ENCODE measurements around the gene ZRANB1.

ZRANB1 gene

DNA sequence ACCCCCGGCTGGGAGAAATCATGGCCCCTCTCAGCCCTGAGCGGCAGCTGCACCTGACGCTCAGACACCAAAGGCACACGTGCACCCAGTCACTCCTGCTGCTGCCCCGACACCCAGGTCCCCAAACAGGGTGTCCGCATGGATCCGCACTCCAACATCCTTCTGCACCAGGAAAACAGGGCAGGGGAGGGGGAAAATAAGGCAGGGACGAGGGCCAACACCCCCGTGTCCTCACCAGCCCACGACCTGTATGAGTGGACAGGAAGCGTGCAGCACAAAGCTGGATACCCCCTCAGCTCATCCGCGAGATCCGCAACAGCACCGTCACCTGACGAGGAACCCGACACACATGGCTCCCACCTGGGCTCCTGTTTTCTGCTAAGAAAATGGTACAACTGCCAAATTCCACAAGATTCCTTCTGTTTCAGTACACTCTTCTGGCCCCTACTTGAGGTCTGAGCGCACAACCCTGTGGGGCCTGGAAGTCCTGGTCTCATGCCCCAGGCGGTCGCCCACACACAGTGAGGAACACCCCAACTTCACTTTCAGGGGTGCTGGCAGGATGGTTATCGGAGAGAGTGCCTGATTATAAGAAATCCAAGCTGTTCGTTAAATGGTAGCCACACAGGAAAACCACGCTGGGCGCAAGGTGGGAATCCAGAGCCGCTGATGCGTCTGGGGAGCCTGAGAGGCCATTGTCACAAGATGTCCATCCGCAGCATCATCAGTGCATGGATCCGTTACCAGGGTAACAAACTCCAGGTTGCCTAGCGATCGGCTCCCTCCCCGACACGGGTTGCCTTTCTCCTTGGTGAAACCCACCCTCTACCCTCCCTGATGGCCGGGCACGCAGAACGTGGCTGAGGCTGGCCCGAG, 63.6 kb downstream of the ZRANB1 start:
- peak; percentile 69 for DNase-seq (ENCODE audit: low spot score)
- TF ChIP-seq CTCF (IDR thresholded peaks at IDR 0.05), result no peak
- Histone ChIP-seq H3K4me3 (no peak overlapping the region), H3K27ac (peak overlapping the region in 1 of 2 donors; percentile 72)

GRCh38 chr10:125006188-125006680, 64.3 kb downstream of the ZRANB1 start:
- Histone ChIP-seq H3K4me3 (no peak overlapping the region), H3K27ac (peak overlapping the region; percentile 36 to 72)
- TF ChIP-seq CTCF (IDR thresholded peaks at IDR 0.05), result no peak
- DNase-seq (ENCODE audit: low spot score), result peak; percentile 33

DNA sequence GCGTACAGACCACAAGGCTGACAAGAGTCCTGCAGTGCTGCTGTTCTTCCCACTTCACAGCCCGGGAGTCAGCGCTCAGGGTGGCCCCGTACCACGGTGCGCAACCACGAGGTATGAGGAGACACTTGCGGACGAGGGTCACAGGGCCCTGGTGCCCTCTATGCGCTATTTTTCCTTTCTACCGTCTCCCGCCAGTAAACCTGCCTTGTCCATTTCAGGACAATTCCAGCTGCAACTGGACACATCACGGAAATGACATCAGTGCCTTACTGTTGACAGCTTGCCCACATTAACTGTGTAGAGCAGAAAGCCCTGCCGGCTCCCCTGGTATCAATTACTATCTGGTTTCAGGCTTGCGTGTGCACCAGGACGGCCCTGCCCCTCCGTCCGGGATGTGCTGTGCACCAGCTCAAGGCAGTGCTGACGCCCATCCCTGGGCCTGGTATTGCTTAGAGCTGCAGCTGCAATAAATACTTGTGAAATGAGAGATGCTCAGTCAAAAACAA, 65.1 kb downstream of the ZRANB1 start:
- Histone ChIP-seq H3K4me3 (no peak overlapping the region), H3K27ac (peak overlapping the region; percentile 36 to 72)
- peak; percentile 72 for DNase-seq (ENCODE audit: low spot score)
- no peak for TF ChIP-seq CTCF (IDR thresholded peaks at IDR 0.05)

DNA sequence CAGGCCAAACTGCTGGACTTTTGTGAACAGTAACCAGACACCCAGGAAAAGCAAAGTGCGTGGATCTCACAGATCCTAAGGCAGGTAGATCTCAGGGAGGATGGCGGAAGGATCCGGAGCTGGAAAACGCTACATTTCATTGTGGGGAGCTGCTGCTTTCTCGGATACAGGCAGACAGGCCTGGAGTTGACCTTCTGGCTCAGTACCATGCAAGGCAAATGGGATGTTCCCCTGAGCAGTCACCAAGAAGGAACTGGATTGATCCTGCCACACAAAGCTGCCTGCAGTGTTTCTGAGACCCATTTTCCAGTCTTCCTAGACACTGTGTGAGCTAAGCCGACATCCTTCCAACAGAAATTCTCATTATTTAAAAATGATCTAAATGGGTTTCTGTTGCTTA, 65.5 kb downstream of the ZRANB1 start:
- no peak for DNase-seq (ENCODE audit: low spot score)
- H3K27ac ChIP-seq, result peak overlapping the region; percentile 36 to 72
- no peak for TF ChIP-seq CTCF (IDR thresholded peaks at IDR 0.05)
- no peak overlapping the region for H3K4me3 ChIP-seq

- DNase-seq (ENCODE audit: low spot score), result no peak
- Histone ChIP-seq H3K27ac (peak overlapping the region; percentile 83 to 96), H3K4me3 (no peak overlapping the region)
- TF ChIP-seq CTCF (IDR thresholded peaks at IDR 0.05), result no peak
These were observed 67.0 kb downstream of the ZRANB1 start for GRCh38 chr10:125008689-125009638.

DNA sequence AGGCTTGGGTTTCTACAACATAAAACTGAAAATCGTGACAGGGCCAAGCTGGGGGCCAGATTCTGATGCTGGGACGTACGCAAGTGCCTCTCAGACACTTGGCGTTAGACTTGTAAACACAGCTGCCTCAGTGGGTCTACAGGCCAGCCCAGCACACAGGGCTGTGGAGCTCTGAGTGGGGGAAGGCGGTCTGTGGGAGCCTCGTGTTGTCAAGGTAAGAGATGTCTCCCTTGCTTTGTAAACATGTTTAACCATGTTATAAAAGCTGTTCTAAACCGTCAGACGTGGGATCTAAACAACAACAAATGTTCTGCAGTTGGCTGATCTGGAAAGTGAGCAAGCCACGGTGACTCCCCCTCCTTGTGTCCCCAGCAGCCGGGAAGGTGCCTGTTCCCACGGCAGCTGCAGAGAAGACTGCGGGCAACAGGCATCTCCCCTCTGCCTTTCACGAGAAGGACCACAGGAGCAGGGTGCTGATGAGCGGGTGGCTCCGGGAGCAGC, 67.8 kb downstream of the ZRANB1 start:
- peak overlapping the region; percentile 83 to 96 for H3K27ac ChIP-seq
- H3K4me3 ChIP-seq, result no peak overlapping the region
- no peak for TF ChIP-seq CTCF (IDR thresholded peaks at IDR 0.05)
- no peak for DNase-seq (ENCODE audit: low spot score)

Measured in coronary artery (tissue), 2 donors.